Esophagus squamous epithelium (tissue), 4 donors: ENCODE data around the gene DEFB112.

ENCODE experiments used
- POLR2A ChIP-seq, 4 donors: fragments of 450-650 bp; IDR thresholded peaks; one replicate each; pipeline ENCODE4 v1.6.1; 2017; ENCODE audit warnings: antibody characterized with exemption in 4 of 4, mild to moderate bottlenecking in 4 of 4, moderate library complexity in 3 of 4
- TF ChIP-seq, protein P1 (sequence below), 6 experiments: fragments of 450-650 bp in 4 of 6; fragments of 200-600 bp in 2 of 6; sonication (generic) in 2 of 6; IDR thresholded peaks; one replicate each; pipeline ENCODE4 v1.5.1; 2016 to 2019; ENCODE audit warnings: antibody characterized with exemption in 6 of 6, mild to moderate bottlenecking in 4 of 6, moderate library complexity in 4 of 6

DNA sequence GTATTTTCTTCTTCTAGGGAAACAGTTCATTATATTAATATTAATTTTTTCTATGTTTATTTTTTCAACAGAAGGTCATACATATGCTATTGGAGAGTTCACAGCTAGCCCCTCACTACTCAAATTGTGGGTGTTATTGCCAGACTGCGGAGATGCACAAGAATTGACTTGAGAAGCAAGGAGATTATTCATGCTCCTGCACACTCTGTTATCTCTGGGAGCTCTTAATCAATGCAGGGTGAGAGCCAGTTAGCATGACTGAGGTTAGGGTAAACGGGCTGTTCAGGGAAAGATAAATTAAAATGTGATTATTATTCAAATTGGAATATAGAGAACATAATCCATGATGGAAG, 48.9 kb upstream of the DEFB112 start:
- TF ChIP-seq, protein P1, sequence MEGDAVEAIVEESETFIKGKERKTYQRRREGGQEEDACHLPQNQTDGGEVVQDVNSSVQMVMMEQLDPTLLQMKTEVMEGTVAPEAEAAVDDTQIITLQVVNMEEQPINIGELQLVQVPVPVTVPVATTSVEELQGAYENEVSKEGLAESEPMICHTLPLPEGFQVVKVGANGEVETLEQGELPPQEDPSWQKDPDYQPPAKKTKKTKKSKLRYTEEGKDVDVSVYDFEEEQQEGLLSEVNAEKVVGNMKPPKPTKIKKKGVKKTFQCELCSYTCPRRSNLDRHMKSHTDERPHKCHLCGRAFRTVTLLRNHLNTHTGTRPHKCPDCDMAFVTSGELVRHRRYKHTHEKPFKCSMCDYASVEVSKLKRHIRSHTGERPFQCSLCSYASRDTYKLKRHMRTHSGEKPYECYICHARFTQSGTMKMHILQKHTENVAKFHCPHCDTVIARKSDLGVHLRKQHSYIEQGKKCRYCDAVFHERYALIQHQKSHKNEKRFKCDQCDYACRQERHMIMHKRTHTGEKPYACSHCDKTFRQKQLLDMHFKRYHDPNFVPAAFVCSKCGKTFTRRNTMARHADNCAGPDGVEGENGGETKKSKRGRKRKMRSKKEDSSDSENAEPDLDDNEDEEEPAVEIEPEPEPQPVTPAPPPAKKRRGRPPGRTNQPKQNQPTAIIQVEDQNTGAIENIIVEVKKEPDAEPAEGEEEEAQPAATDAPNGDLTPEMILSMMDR (IDR thresholded peaks at IDR 0.05), result no peak
- TF ChIP-seq POLR2A (IDR thresholded peaks at IDR 0.05), result no peak
